ENCODE results near the gene CCM2L. TPM values are rescaled to one million over a fixed set of nuclear protein-coding genes. Genes with fewer than 3 reads are reported as not detected.

Gene CCM2L
- polyA plus RNA-seq, 1 of the 3 experiments (the other 2 are of a cell fraction): not detected

GRCh38 chr20:32075534-32075933 is 65.3 kb downstream of the CCM2L start:
- H3K27ac ChIP-seq (ENCODE audit: low read depth in 2 of 2, low read length in 1 of 2): no peak overlapping the region
- POLR2A ChIA-PET: no interaction called here
- no peaks in the 10 kb centered on the region for H3K79me2 ChIP-seq (ENCODE audit: insufficient read depth)
- CTCF ChIA-PET: interaction anchor here (1.0 to 2.7 kb wide), 2 partner anchors 16 to 44 kb away, joined by 3 to 17 read pairs; no protein-coding TSS in a partner anchor
- H3K4me3 ChIP-seq (ENCODE audit: low read depth in 2 of 2, low read length in 1 of 2): no peak overlapping the region
- H3K9me3 ChIP-seq: no peaks in the 10 kb centered on the region
- no peak overlapping the region for H3K4me2 ChIP-seq
- no peak for DNase-seq
- 88% methylated on average over 1 of the region's 1 CpG for WGBS (ENCODE audit: low lambda C conversion rate)
- TF ChIP-seq USF1 (IDR thresholded peaks at IDR 0.05; ENCODE audit: borderline replicate concordance, low read depth) (no peak), FOSL2 (IDR thresholded peaks at IDR 0.05; ENCODE audit: borderline replicate concordance, low read depth) (no peak), FOXJ3 (CRISPR knock-in tag; IDR thresholded peaks at IDR 0.05) (no peak), SMC3 (IDR thresholded peaks at IDR 0.05; ENCODE audit: low read depth, low read length) (no peak), GABPA (IDR thresholded peaks at IDR 0.05; ENCODE audit: low read depth) (no peak), JUND (IDR thresholded peaks at IDR 0.05) (no peak), NRF1 (IDR thresholded peaks at IDR 0.05; ENCODE audit: low read depth, low read length) (no peak), TAF1 (IDR thresholded peaks at IDR 0.05; ENCODE audit: borderline replicate concordance, low read depth, low read length) (no peak), SIN3A (IDR thresholded peaks at IDR 0.05; ENCODE audit: borderline replicate concordance, low read depth, low read length) (no peak), NFIC (IDR thresholded peaks at IDR 0.05; ENCODE audit: borderline replicate concordance) (no peak), USF2 (IDR thresholded peaks at IDR 0.05; ENCODE audit: borderline replicate concordance, low read depth, low read length) (no peak), POLR2AphosphoS5 (IDR thresholded peaks at IDR 0.05; ENCODE audit: low read depth, low read length) (no peak)
- H4K20me1 ChIP-seq (ENCODE audit: insufficient read depth): no peaks in the 10 kb centered on the region
- no peaks in the 10 kb centered on the region for H3F3A ChIP-seq (replicated peaks; ENCODE audit: insufficient read depth)
- H2AFZ ChIP-seq (ENCODE audit: low read depth): no peak overlapping the region
- H3K4me1 ChIP-seq (ENCODE audit: control insufficient read depth in 1 of 2, insufficient read depth in 2 of 2, low read depth in 1 of 2, low read length in 1 of 2): no peaks in the 10 kb centered on the region; a peak in 1 of 4 replicates
- no peaks in the 10 kb centered on the region for H3K36me3 ChIP-seq (replicated peaks in 1 of 2; ENCODE audit: control insufficient read depth in 1 of 2, insufficient read depth in 2 of 2, low read length in 1 of 2)
- no peaks in the 10 kb centered on the region for H3K9me2 ChIP-seq
- H3K9ac ChIP-seq: no peak overlapping the region
- H3K27me3 ChIP-seq (ENCODE audit: insufficient read depth): no peaks in the 10 kb centered on the region; the same call in none of the 2 replicates

GRCh38 chr20:32077190-32077589 is 67.0 kb downstream of the CCM2L start:
- H3K9me2 ChIP-seq: no peaks in the 10 kb centered on the region
- no peaks in the 10 kb centered on the region for H3F3A ChIP-seq (replicated peaks; ENCODE audit: insufficient read depth)
- ChIA-PET POLR2A (no interaction called here), CTCF (interaction anchor here (0.7 to 2.7 kb wide), 2 partner anchors 14 kb away, joined by 3 to 17 read pairs; no protein-coding TSS in a partner anchor)
- H3K79me2 ChIP-seq (ENCODE audit: insufficient read depth): no peaks in the 10 kb centered on the region
- H3K4me1 ChIP-seq (ENCODE audit: control insufficient read depth in 1 of 2, insufficient read depth in 2 of 2, low read depth in 1 of 2, low read length in 1 of 2): no peaks in the 10 kb centered on the region; a peak in 1 of 4 replicates
- no peaks in the 10 kb centered on the region for H3K36me3 ChIP-seq (replicated peaks in 1 of 2; ENCODE audit: control insufficient read depth in 1 of 2, insufficient read depth in 2 of 2, low read length in 1 of 2)
- no peak overlapping the region for H2AFZ ChIP-seq (ENCODE audit: low read depth)
- H3K4me3 ChIP-seq (ENCODE audit: low read depth in 2 of 2, low read length in 1 of 2): no peak overlapping the region
- no peak overlapping the region for H3K4me2 ChIP-seq
- no peaks in the 10 kb centered on the region for H4K20me1 ChIP-seq (ENCODE audit: insufficient read depth)
- 76% methylated on average over 4 of the region's 4 CpGs for WGBS (ENCODE audit: low lambda C conversion rate)
- no peak for TF ChIP-seq FOSL2 (IDR thresholded peaks at IDR 0.05; ENCODE audit: borderline replicate concordance, low read depth)
- TF ChIP-seq CHD2 (IDR thresholded peaks at IDR 0.05; ENCODE audit: low read length, partially characterized antibody): no peak
- no peak for TF ChIP-seq ZBTB33 (IDR thresholded peaks at IDR 0.05; ENCODE audit: borderline replicate concordance, low read depth)
- no peak for TF ChIP-seq TCF12 (IDR thresholded peaks at IDR 0.05)
- no peak for TF ChIP-seq PBX3 (IDR thresholded peaks at IDR 0.05)
- TF ChIP-seq GATA2 (CRISPR knock-in tag; IDR thresholded peaks at IDR 0.05): no peak
- no peak for TF ChIP-seq MEF2A (IDR thresholded peaks at IDR 0.05; ENCODE audit: borderline replicate concordance, low read depth)
- H3K27me3 ChIP-seq (ENCODE audit: insufficient read depth): no peaks in the 10 kb centered on the region; the same call in none of the 2 replicates
- H3K9ac ChIP-seq: no peak overlapping the region
- H3K9me3 ChIP-seq: no peaks in the 10 kb centered on the region
- no peak for DNase-seq
- no peak overlapping the region for H3K27ac ChIP-seq (ENCODE audit: low read depth in 2 of 2, low read length in 1 of 2)

Measured in SK-N-SH (cell line).